ENCODE results near the gene ANAPC5.

DNA sequence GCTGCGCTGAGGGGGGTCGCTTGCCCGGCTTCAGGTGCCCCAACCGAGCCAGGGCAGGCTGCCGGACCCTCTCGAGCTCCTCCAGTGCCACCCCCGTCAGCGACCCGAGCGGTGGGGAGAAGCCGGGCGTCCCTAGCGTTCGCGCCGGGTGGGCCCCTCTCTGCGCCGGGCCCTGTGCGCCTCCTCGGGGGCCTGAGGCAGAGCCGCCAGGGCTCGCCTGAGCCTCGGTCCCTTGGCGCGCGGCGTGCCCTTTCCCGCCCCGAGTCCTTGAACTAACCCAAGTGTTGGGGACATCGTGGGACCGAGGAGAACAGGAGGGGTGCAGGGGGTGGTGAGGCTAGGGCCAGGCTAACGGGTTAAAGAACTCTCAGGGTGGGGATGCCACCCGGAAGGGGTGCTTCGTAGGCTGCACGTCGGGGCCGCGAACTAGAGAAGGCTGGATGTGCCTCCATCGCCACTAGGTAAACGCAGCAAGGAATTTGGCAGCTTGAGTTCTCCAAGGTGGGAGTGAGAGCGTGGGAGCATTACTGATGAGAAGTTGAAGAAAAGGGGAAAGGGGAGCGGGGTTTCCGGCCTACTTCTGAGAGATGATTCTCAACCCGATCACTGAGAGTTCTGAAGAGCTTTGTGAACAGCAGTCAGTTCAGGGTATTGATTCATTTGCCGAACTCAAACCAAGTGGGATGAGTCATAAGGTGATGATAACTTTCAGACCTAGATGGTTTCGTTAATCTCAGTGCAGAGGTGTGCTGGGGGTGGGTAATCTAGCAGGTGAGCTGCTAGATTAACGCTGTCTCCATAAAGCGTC is 48.3 kb upstream of the ANAPC5 start:
- TF ChIP-seq, protein P1, sequence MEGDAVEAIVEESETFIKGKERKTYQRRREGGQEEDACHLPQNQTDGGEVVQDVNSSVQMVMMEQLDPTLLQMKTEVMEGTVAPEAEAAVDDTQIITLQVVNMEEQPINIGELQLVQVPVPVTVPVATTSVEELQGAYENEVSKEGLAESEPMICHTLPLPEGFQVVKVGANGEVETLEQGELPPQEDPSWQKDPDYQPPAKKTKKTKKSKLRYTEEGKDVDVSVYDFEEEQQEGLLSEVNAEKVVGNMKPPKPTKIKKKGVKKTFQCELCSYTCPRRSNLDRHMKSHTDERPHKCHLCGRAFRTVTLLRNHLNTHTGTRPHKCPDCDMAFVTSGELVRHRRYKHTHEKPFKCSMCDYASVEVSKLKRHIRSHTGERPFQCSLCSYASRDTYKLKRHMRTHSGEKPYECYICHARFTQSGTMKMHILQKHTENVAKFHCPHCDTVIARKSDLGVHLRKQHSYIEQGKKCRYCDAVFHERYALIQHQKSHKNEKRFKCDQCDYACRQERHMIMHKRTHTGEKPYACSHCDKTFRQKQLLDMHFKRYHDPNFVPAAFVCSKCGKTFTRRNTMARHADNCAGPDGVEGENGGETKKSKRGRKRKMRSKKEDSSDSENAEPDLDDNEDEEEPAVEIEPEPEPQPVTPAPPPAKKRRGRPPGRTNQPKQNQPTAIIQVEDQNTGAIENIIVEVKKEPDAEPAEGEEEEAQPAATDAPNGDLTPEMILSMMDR (IDR thresholded peaks at IDR 0.05) = no peak
- TF ChIP-seq POLR2A (IDR thresholded peaks at IDR 0.05) = no peak

Measured in esophagus squamous epithelium (tissue), 4 donors.